ENCODE measurements around the gene PAM16.
"Not testable (repeated sequence)": the region's sequence is repeated elsewhere in the genome, so short reads cannot be mapped to it uniquely, and the experiment has no call there.

PAM16 gene

GRCh38 chr16:4353675-4354074 lies 2.6 kb upstream of the PAM16 start:
- no peak for DNase-seq (ENCODE audit: low read depth in 2 of 2)

GRCh38 chr16:4352843-4353242 lies 1.7 kb upstream of the PAM16 start:
- DNase-seq (ENCODE audit: low read depth in 2 of 2) = no peak

DNA sequence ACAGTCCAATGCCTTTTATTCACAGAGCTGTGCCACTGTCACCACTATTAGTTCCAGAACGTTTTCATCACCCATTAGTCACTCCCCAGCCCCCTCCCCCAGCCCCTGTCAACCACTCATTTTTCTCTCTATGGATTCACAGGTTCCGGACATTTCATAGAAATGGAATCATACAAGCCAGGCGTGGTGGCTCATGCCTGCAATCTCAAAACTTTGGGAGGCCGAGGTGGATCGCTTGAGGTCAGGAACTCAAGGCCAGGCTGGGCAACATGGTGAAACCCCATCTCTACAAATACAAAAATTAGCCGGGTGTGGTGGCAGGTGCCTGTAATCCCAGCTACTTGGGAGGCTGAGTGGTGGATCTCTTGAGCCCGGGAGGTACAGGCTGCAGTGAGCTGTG lies 759 bp upstream of the PAM16 start:
- peak in 1 of 2 experiments; percentile 7 for DNase-seq (ENCODE audit: low read depth in 2 of 2)

DNA sequence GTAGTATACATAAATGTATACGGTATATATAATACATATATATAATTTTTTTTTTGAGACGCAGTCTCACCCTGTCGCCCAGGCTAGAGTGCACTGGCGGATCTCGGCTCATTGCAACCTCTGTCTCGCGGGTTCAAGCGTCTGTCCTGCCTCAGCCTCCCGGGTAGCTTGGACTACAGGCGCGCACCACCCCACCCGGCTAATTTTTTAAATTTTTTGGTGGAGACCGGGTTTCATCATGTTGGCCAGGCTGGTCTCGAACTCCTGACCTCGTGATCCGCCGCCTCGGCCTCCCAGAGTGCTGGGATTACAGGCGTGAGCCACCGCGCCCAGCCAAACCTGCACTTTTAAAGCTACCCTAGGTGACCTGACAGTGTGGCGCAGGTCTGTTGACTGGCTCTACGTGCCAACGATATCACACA lies 745 bp downstream of the PAM16 start:
- DNase-seq (ENCODE audit: low read depth in 2 of 2) = no peak

GRCh38 chr16:4349332-4349731 lies 1.8 kb downstream of the PAM16 start:
- no peak for DNase-seq (ENCODE audit: low read depth in 2 of 2)

DNA sequence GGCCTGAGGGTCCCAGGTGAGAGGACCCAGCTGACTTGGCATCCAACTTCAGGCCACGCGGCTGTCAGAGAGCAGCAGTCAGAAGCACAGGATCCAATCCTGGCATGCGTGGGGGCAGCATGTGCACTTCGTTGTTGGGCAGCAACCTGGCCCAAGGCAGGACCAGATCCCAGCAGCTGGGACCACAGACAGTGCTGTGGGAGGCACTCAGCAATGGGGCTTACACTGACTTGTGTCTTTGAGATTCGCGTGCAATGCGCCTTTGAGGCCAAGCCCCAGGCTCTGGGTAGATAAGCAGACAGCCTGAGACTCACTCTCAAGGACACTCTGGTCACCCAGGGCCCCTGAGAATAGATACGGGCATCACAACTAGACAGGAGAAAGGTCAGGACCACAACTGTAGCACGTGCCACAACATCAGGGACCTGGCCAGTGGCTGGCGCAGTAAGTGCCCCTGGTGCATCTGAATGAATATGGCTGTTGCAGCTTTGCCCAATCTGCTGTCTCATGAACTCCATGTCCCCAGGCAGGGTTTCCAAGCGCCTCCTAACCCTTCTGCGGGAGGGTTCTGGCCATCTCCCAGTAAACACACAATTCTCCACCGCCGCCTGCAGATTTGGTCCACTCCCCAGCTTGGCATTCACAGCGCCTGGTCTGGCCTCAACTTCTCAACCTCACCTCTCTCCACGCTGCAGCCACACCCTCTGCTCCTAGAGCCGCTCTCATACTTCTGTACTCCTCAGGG lies 3.2 kb downstream of the PAM16 start:
- DNase-seq (ENCODE audit: low read depth in 2 of 2) = no peak

DNA sequence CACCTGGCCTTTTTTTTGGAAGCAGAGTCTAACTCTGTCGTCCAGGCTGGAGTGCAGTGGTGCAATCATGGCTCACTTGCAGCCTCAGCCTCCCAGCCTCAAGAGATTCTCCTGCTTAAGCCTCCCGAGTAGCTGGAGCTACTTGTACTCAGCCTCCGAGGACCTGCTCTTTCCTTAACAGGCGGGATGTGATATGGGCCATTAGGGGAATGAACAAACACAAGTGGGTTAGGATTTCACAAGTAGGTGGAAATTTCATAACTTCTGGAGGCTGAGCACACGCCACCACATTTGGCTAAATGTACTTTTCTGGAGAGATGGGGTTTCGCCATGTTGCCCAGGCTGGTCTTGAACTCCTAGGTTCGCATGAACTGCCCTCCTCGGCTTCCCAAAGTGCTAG lies 4.1 kb downstream of the PAM16 start:
- DNase-seq (ENCODE audit: low read depth in 2 of 2) = no peak

- no peak for DNase-seq (ENCODE audit: low read depth in 2 of 2)
Measured at GRCh38 chr16:4345836-4346781, 5.0 kb downstream of the PAM16 start.

DNA sequence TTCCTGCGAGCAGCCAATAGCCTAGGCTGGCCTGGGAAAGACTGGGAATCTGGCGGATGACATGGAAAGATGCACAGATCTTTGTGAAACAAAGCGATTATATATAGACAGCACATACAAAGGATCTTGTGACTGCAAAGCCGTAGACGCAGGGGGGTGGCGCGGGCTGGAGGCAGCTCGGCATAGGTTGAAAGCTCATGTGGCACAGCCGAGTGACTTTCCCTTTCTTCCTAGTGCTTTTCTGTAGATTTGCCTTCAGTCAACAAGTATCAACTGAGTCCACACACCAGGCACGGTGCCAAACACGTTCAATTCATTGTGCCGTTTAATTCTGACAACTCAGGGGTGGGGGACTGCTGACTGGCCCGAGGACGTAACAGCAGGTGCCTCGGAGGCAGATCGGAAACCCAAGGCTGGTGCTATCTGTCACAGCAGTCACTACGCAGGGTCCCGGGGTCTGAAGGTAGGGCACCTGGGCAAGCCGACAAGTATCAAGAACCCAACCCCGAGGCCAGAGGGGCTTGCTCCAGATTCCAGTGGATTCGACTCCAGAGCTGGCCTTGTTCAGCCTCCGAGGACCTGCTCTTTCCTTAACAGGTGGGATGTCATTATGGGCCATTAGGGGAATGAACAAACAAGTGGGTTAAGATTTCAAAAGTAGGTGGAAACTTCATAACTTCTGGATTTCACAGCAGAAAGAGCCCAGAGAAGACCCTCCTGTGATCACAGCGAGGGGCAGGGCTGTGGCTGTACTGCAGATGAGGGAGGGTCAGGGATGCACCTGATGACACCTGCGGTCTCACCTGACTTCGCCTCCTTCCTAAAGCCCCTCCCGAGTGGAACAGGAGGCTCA lies 5.9 kb downstream of the PAM16 start:
- DNase-seq (ENCODE audit: low read depth in 2 of 2) = no peak

GRCh38 chr16:4344300-4344982 lies 6.7 kb downstream of the PAM16 start:
- DNase-seq (ENCODE audit: low read depth in 2 of 2) = not testable (repeated sequence)

GRCh38 chr16:4342866-4343744 lies 8.0 kb downstream of the PAM16 start:
- DNase-seq (ENCODE audit: low read depth in 2 of 2) = no peak

- DNase-seq (ENCODE audit: low read depth in 2 of 2) = no peak
Measured at GRCh38 chr16:4341250-4341649, 9.9 kb downstream of the PAM16 start.

DNA sequence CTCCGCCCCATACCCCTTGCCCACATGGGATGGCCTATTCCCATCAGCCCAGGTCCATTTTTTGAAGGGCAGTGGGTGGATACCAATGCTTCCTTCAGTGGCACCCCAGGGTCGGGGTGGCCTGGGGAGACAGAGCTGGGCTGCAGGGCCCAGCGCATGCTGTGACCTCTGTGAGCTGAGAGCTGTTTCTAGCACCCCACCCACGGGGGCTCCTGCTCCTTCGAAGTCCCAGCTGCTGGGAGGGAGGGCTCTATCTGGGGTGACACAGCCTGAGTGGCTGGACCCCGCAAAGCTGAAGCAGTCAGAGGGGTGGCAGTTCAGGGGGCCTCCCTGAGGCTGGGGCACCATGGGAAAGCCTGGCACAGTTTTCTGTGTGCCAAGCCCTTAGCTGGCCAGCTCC lies 10.7 kb downstream of the PAM16 start:
- DNase-seq (ENCODE audit: low read depth in 2 of 2) = no peak

GRCh38 chr16:4339909-4340308 lies 11.2 kb downstream of the PAM16 start:
- peak in 1 of 2 experiments; percentile 6 for DNase-seq (ENCODE audit: low read depth in 2 of 2)

DNA sequence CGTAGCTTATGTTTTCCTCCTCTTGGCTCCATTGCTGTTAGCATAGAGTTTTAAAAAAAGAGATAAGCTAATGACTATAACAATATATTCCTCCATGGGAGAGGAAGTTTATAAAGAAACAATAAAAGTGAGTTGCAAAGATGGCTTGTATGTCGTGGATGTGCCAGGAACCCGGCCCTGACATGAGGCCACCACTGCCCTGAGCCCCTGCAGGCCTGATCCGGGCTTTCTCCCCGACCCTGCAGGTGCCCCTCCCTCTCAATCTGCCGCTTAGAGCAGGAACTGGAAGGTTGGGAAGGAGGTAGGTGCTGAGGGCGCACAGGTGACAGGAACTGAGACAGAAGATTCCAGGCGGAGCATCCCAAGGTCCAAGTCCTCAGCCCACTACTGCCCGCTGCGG lies 11.7 kb downstream of the PAM16 start:
- DNase-seq (ENCODE audit: low read depth in 2 of 2) = no peak

DNA sequence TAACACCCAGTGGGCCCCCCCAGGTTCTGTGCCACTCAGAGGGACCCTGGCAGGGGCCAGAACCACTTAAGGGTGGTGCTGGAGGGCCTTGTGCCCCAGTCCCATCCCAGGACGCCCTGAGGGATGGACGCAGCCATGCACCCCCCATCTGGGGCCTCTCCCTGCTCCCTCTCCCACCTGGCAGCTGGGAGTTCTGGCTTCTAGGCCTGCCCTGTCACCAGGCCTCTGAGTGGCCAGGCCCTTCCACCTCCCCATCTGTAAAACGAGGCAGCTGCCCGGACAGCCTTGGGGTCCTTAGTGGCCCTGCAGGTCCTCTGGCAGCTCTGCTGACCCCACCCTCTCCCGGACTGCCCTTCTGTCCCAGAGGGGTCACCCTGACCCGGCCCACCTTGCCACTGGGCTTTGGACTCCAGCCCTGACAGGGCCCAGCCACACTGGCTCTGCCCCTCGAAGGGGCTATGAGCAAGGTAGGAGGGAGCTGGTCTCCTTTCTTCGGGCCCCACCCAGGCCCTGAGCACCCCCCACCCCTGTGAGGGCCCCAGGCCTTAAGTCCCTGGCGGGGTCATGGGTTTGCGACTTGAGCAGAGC lies 12.3 kb downstream of the PAM16 start:
- no peak for DNase-seq (ENCODE audit: low read depth in 2 of 2)

- no peak for DNase-seq (ENCODE audit: low read depth in 2 of 2)
Measured at GRCh38 chr16:4338125-4338582, 13.0 kb downstream of the PAM16 start.

GRCh38 chr16:4337540-4338088 lies 13.5 kb downstream of the PAM16 start:
- no peak for DNase-seq (ENCODE audit: low read depth in 2 of 2)

- DNase-seq (ENCODE audit: low read depth in 2 of 2) = no peak
Measured at GRCh38 chr16:4336701-4337539, 14.2 kb downstream of the PAM16 start.

Data from fibroblast of skin of left quadriceps (primary cell).